Brain microvascular endothelial cell (primary cell): Measurements from ENCODE around the gene MEX3C.

Source experiments
- DNase-seq: peaks from one replicate; pipeline ENCODE4 v3.0.0-alpha.2; 2020
- H3K27ac ChIP-seq: fragments of 250-450 bp; sonication (Bioruptor Pico); 2 replicates; pipeline ENCODE4 v1.5.1; 2020; ENCODE audit warnings: mild to moderate bottlenecking, moderate library complexity
- H3K27me3 ChIP-seq: fragments of 250-450 bp; sonication (Bioruptor Pico); replicated peaks from 2 replicates; pipeline ENCODE4 v1.5.1; 2020; ENCODE audit warnings: mild to moderate bottlenecking
- H3K36me3 ChIP-seq: fragments of 250-450 bp; sonication (Bioruptor Pico); replicated peaks from 2 replicates; pipeline ENCODE4 v1.5.1; 2020; ENCODE audit warnings: mild to moderate bottlenecking
- H3K4me3 ChIP-seq: 2 replicates; pipeline ENCODE4 v1.5.1; 2011; ENCODE audit warnings: low read depth, mild to moderate bottlenecking, control low read depth, low read length, moderate library complexity
- CTCF ChIP-seq: IDR thresholded peaks from 2 replicates; pipeline ENCODE4 v1.5.1; 2011; ENCODE audit warnings: low read depth, mild to moderate bottlenecking, moderate library complexity, low read length, control low read depth, inconsistent platforms; ENCODE audit errors: missing control alignments
- in situ Hi-C: cut with HindIII; loops from 2 replicates; pipeline ENCODE4 v1.10.0; 2017; ENCODE audit warnings: low sequenced_read_pairs, low pct_ligation_motif_present

Gene MEX3C

GRCh38 chr18:51188024-51188701 lies 9.3 kb downstream of the MEX3C start:
- H3K4me3 ChIP-seq: no peak overlapping the region

DNA sequence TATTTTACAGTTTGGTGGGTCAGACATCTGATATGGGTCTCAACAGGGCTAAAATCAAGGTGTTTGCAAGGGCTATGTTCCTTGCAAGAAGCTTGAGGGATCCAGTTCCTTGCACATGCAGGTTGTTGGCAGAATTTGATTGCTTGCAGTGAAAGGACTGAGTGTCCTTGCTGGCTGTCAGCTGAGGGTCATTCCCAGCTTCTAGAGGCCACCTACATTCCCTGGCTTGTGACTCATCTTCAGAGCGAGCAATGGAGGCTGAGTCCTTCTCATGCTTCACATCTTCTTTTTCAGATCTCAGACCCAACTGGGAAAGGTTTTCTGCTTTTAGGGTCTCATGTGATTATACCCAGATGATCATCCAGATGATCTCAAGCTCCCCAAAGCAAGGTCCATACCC lies 12.4 kb downstream of the MEX3C start:
- TF ChIP-seq CTCF: no peak
- in situ Hi-C loops: no loop called here
- Histone ChIP-seq H3K27ac (no peak overlapping the region), H3K36me3 (no peaks in the 10 kb centered on the region), H3K4me3 (no peak overlapping the region), H3K27me3 (no peaks in the 10 kb centered on the region)
- DNase-seq: no peak

More at GRCh38 chr18:51188024-51188701, 9.3 kb downstream of the MEX3C start:
- DNase-seq: no peak
- in situ Hi-C loops: no loop called here
- Histone ChIP-seq H3K36me3 (no peaks in the 10 kb centered on the region), H3K27me3 (no peaks in the 10 kb centered on the region), H3K27ac (no peak overlapping the region)
- no peak for TF ChIP-seq CTCF

- no peak overlapping the region for H3K4me3 ChIP-seq
- in situ Hi-C loops: no loop called here
- no peaks in the 10 kb centered on the region for H3K36me3 ChIP-seq
- no peak for DNase-seq
- no peaks in the 10 kb centered on the region for H3K27me3 ChIP-seq
- TF ChIP-seq CTCF: no peak
- no peak overlapping the region for H3K27ac ChIP-seq
Measured at GRCh38 chr18:51184091-51184457, 13.4 kb downstream of the MEX3C start.

- H3K27me3 ChIP-seq: no peaks in the 10 kb centered on the region
- H3K27ac ChIP-seq: no peak overlapping the region
- in situ Hi-C loops: no loop called here
- H3K4me3 ChIP-seq: no peak overlapping the region
- DNase-seq: no peak
- H3K36me3 ChIP-seq: no peaks in the 10 kb centered on the region
- no peak for TF ChIP-seq CTCF
Measured at GRCh38 chr18:51183372-51184090, 13.9 kb downstream of the MEX3C start.

GRCh38 chr18:51182824-51183223 lies 14.7 kb downstream of the MEX3C start:
- no peak overlapping the region for H3K27ac ChIP-seq
- no peak for DNase-seq
- no peaks in the 10 kb centered on the region for H3K27me3 ChIP-seq
- H3K36me3 ChIP-seq: no peaks in the 10 kb centered on the region
- in situ Hi-C loops: no loop called here
- no peak overlapping the region for H3K4me3 ChIP-seq
- TF ChIP-seq CTCF: no peak
